Measurements from ENCODE around the gene TEDC2.
A peak's percentile ranks its signal among the peaks of the same experiment; 100 is the strongest.

The TEDC2 gene

DNA sequence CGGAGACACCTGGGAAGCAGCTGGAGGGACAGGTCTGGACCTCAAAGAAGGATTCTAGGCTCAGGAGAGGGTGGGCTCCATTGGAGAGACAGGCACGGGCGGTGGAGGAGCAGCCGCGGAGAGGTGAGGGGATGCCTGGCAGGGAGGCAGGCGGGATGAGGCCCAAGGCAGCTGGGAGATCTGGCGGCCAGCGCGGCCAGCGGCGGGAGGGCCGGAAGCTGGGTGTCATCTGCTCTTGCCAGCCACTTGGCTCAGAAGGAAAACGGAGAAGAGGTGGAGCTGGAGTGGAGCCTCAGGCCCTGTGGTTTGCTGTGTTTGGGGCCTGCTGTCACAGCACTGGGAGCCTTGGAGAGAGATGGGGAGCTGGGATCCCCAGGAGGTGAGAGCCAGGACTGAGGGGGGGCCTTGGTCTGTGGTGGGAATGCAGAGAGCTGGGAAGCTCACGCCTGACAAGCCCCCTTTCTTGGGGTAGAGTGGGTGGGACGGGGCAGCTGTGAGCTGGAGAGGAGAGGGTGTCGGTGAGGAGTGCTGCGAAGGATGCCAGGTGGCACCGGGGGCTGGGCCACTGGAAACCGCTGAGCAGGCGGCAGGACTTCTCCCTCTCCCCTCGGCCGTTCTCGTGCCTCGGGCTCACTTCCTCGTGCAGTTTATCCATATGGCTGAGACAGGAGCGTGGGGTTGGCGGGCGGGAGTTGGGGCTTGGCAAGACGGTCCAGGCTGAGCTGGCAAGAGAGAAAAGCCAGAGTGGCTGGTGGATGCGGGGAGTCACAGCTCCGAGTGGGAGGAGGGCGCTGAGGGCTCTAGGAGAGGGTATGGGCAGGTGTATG, 23.0 kb downstream of the TEDC2 start:
- H3K4me3 ChIP-seq (replicated peaks; ENCODE audit: low read depth, low read length), result peak overlapping the region; percentile 16; the same call in 1 of the 2 replicates
- TF ChIP-seq, protein P1, sequence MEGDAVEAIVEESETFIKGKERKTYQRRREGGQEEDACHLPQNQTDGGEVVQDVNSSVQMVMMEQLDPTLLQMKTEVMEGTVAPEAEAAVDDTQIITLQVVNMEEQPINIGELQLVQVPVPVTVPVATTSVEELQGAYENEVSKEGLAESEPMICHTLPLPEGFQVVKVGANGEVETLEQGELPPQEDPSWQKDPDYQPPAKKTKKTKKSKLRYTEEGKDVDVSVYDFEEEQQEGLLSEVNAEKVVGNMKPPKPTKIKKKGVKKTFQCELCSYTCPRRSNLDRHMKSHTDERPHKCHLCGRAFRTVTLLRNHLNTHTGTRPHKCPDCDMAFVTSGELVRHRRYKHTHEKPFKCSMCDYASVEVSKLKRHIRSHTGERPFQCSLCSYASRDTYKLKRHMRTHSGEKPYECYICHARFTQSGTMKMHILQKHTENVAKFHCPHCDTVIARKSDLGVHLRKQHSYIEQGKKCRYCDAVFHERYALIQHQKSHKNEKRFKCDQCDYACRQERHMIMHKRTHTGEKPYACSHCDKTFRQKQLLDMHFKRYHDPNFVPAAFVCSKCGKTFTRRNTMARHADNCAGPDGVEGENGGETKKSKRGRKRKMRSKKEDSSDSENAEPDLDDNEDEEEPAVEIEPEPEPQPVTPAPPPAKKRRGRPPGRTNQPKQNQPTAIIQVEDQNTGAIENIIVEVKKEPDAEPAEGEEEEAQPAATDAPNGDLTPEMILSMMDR (IDR thresholded peaks at IDR 0.05; ENCODE audit: low read depth, low read length, missing control alignments), result no peak
- no peak for DNase-seq (ENCODE audit: extremely low read depth, low read depth)

DNA sequence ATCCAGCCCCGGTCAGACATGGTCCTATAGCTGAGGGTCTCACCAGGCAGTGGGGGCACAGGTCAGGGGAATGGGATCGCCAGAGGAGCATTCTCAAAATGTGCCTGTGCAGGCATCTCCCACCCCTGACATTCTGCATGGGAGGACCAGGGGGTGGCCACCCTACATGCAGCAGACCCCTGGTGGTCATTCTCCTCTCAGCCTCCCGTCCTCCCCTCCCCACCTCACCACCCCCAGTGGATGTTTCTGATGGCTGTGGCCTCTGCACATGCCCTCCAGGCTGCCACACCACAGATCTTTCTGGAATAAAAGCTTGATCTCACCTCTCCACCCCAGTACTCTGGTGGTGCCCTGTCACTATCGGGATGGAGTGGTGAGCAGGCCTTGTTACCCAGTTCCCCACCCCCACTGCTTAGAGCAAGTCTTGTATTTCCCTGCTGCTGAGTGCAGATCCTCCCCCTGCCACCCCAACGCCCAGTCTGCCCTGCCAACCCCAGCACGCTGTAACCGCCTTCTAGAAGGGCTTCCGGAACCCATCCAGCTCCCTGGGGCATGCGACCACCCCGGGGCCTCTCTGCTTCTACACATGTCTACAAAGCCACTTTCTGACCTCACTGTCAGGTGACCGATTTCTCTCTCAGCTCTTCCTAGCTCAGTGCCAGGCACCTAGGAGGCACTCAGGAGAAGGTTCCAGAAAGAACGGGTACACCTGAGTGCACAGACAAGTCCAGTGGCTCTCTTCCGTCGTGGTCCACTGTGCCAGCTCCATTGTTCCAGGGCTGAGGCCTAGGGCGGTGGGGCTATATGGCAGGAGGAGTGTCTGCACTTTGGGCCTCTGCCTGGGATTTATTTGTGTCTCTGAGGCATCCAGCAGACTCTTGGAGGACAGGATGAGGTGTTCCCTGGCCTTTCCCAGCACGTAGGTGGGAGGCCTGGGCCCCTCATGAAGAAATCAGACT, 24.3 kb downstream of the TEDC2 start:
- no peak overlapping the region for H3K4me3 ChIP-seq (replicated peaks; ENCODE audit: low read depth, low read length)
- DNase-seq (ENCODE audit: extremely low read depth, low read depth), result no peak
- TF ChIP-seq, protein P1 (IDR thresholded peaks at IDR 0.05; ENCODE audit: low read depth, low read length, missing control alignments), result no peak

DNA sequence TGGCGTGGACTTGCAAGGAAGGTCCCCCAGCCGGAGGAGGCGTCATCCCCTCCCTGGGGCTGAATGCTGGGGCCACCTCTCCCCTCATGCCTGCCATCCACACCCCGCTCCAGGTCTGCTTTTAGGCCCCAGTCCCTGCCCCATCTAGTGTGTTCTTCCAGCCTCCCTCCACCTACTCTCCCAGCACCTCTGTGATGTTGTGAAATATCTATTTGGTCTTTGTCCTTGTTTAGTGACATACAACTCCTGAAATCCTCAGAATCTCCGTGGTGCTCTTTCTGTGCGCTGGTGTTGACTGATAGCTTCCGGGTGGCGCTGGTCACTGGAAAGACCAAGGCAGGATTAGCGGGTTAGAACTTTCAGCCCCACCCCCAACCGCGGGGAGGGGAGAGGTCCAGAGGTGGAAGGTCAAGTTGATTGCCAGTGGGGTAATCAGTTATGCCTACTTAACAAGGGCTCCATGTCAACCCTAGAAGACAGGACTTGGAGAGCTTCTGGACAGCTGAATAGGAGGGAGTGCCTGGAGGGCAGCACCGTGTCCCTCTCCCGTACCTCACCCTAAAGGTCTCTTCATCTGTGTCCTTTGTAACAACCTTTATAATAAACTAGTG, 25.1 kb downstream of the TEDC2 start:
- TF ChIP-seq, protein P1 (IDR thresholded peaks at IDR 0.05; ENCODE audit: low read depth, low read length, missing control alignments), result no peak
- DNase-seq (ENCODE audit: extremely low read depth, low read depth), result no peak
- H3K4me3 ChIP-seq (replicated peaks; ENCODE audit: low read depth, low read length), result no peak overlapping the region

DNA sequence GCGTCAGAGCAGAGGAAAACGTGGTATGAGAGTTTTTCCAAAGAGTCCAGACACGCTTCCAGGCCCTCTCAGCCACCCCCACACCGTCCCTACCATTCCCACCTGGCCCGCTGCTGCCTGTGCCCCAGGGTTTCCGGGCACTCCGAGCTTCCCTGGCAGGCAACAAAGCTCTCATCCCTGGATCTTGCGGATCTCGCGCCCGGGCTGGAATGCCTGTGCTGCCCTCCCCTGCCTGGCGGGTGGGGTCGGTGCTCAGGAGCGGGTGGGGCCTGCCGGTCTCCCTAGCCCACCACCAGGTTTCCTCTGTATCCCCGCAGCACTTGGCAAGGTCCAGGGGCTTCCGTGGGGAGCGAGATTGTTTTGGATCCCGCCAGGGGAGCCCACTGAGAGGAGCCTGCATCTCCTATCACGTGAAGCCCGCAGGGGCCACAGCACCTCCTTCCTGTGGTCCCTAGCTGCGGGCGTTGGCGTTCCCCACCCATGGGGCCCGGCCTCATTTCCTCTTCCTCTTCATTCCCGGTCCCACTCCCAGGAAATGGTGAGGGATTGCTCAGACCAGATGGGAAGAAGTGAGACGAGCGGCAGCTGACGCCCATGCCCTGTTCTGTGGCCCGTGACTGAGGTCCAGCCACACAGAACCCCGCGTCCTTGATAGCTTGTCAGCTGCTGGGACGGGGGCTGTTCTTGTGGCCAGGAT, 26.1 kb downstream of the TEDC2 start:
- no peak overlapping the region for H3K4me3 ChIP-seq (replicated peaks; ENCODE audit: low read depth, low read length)
- TF ChIP-seq, protein P1 (IDR thresholded peaks at IDR 0.05; ENCODE audit: low read depth, low read length, missing control alignments), result no peak
- DNase-seq (ENCODE audit: extremely low read depth, low read depth), result no peak

DNA sequence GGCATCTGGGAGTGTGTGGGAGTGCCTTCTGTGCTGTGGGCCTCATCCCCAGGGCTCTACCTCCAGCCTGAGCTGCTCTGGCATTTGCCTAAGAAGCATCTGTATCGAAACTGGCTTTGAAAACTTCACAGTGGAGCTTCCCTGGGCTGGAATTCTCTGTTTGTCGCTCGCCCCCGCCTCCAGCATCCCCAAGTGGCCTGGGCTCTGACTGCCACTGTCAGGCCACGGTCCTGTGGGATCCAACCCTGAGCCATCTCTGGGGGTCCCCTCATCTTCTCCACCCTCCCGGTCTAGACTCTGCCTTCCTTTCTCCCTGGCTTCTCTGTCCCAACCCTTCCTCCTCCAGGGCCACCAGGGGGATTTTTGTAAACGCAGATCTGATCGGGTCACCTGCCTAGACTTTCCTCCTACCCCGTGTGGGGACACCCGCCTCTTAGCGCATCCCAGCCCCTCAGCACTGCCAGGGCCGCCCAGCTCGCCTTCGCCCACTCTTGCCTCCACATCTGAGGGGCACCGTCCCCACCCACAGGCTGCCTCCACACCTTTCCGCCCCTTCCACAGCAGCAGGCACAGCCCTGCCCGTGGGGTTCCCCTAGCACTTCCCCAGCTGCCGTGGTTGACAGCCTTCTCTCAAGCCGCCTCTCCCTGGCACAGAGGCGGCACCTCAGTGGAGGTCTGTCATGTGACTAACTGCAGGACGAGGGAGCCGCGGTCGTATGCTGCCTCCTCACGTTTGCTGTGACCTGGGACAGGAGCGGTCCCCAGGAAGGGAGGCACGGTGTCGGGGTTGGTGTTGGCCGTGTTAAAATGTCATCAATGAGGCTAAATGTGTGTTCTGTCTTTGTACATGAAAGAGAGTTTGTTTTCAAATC, 27.0 kb downstream of the TEDC2 start:
- TF ChIP-seq, protein P1 (IDR thresholded peaks at IDR 0.05; ENCODE audit: low read depth, low read length, missing control alignments), result no peak

More for the DNA sequence above, 27.0 kb downstream of the TEDC2 start:
- no peak overlapping the region for H3K4me3 ChIP-seq (replicated peaks; ENCODE audit: low read depth, low read length)
- DNase-seq (ENCODE audit: extremely low read depth, low read depth), result no peak
